Activated naive CD8-positive, alpha-beta T cell (primary cell): ENCODE data around the gene PHF12.

Source experiments
- H3K27ac Mint-ChIP-seq: one replicate; pipeline ENCODE4 v1.8.0; 2021; ENCODE audit warnings: mixed read lengths
- H3K27me3 Mint-ChIP-seq: one replicate; pipeline ENCODE4 v1.8.0; 2021; ENCODE audit warnings: mixed read lengths
- H3K36me3 Mint-ChIP-seq: one replicate; pipeline ENCODE4 v1.8.0; 2021; ENCODE audit warnings: mixed read lengths
- H3K4me1 Mint-ChIP-seq: one replicate; pipeline ENCODE4 v1.8.0; 2021; ENCODE audit warnings: low read depth, mixed read lengths
- H3K4me3 Mint-ChIP-seq: one replicate; pipeline ENCODE4 v1.8.0; 2021; ENCODE audit warnings: mild to moderate bottlenecking, mixed read lengths
- H3K9me3 Mint-ChIP-seq: one replicate; pipeline ENCODE4 v1.8.0; 2021; ENCODE audit warnings: low read depth, mixed read lengths

The PHF12 gene

GRCh38 chr17:28865946-28866752 lies 85.2 kb downstream of the PHF12 start:
- Mint-ChIP-seq H3K27ac (no peak overlapping the region), H3K27me3 (no peaks in the 10 kb centered on the region), H3K9me3 (no peaks in the 10 kb centered on the region), H3K4me1 (peaks cover 3% of the 10 kb centered on the region), H3K36me3 (peaks cover 2% of the 10 kb centered on the region), H3K4me3 (no peak overlapping the region)

- Mint-ChIP-seq H3K4me3 (no peak overlapping the region), H3K36me3 (no peaks in the 10 kb centered on the region), H3K4me1 (no peaks in the 10 kb centered on the region), H3K9me3 (no peaks in the 10 kb centered on the region), H3K27me3 (no peaks in the 10 kb centered on the region), H3K27ac (no peak overlapping the region)
Observed at GRCh38 chr17:28864991-28865849, 86.1 kb downstream of the PHF12 start.

DNA sequence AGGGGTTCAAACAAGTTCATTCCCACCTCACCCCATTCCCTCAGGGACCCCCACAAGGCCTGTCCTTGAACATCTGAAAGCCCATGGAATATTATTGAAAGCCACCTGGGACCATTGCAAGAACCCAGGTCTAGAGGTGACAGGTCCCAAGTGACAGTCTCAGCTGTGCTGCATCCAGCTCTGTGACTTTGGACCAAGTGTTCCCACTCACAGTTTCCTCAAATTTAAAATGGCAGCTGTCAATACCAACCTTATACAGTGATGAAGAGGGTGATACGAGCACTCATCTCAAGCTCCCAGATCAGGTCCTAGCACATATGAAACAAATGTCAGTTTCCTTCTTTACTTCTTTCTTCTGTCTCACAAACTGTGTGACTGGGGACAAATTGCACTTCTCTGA lies 87.4 kb downstream of the PHF12 start:
- H3K36me3 Mint-ChIP-seq = no peaks in the 10 kb centered on the region
- no peaks in the 10 kb centered on the region for H3K9me3 Mint-ChIP-seq

GRCh38 chr17:28862561-28862960 lies 88.8 kb downstream of the PHF12 start:
- Mint-ChIP-seq H3K4me3 (no peak overlapping the region), H3K36me3 (peaks cover 2% of the 10 kb centered on the region), H3K27me3 (no peaks in the 10 kb centered on the region), H3K27ac (no peak overlapping the region), H3K4me1 (peaks cover 8% of the 10 kb centered on the region), H3K9me3 (no peaks in the 10 kb centered on the region)

More for the DNA sequence above, 87.4 kb downstream of the PHF12 start:
- Mint-ChIP-seq H3K4me1 (no peaks in the 10 kb centered on the region), H3K27ac (no peak overlapping the region), H3K4me3 (no peak overlapping the region), H3K27me3 (no peaks in the 10 kb centered on the region)

DNA sequence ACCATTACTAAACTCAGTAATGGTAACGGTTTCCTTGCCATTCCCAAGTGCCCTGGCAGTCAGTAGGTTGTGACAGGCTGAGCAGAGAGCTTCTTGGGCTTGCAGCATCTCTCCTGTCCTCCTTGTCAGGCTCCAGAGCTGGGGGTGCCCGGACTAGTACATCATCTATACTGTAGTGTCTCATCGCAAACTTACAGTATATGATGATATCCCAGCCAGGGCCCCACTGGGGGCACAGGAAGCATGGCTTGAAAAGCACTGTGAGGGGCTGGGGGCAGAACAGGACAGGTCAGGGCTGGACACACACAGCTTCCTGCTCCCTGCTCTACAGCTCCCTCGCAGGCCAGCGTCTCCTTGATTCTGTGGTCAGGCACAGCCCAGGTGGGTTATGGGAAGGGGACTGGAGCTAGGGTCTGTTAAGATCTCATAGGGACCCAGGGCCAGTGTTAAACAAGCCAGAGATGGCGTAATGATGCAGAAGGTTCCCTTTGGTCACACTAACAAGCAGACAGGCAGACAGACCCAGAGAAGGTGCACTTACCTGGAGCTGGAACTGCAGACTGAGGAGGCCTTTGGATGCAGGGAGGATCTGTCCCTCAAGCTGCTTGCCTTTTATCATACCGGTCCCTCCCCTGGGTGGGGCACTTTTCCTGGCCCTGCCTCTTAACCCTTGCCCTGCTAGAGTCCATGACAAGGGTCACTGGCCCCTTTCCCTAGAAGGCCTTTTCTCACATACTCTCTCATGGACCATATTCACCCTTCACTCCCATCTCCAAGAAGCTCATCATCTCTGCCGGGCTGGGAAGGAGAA lies 89.7 kb downstream of the PHF12 start:
- Mint-ChIP-seq H3K4me1 (peaks cover 8% of the 10 kb centered on the region), H3K27me3 (no peaks in the 10 kb centered on the region), H3K4me3 (no peak overlapping the region), H3K36me3 (peaks cover 2% of the 10 kb centered on the region), H3K27ac (no peak overlapping the region), H3K9me3 (no peaks in the 10 kb centered on the region)

- Mint-ChIP-seq H3K4me3 (no peak overlapping the region), H3K4me1 (peaks cover 8% of the 10 kb centered on the region), H3K36me3 (peaks cover 2% of the 10 kb centered on the region), H3K27me3 (no peaks in the 10 kb centered on the region), H3K27ac (no peak overlapping the region), H3K9me3 (no peaks in the 10 kb centered on the region)
Observed at GRCh38 chr17:28860363-28860808, 90.9 kb downstream of the PHF12 start.

- no peaks in the 10 kb centered on the region for H3K9me3 Mint-ChIP-seq
- H3K27me3 Mint-ChIP-seq = no peaks in the 10 kb centered on the region
- H3K4me1 Mint-ChIP-seq = peaks cover 15% of the 10 kb centered on the region
- peak overlapping the region; percentile 34 for H3K27ac Mint-ChIP-seq
- peaks cover 2% of the 10 kb centered on the region for H3K36me3 Mint-ChIP-seq
- no peak overlapping the region for H3K4me3 Mint-ChIP-seq
Observed at GRCh38 chr17:28858801-28859355, 92.4 kb downstream of the PHF12 start.

DNA sequence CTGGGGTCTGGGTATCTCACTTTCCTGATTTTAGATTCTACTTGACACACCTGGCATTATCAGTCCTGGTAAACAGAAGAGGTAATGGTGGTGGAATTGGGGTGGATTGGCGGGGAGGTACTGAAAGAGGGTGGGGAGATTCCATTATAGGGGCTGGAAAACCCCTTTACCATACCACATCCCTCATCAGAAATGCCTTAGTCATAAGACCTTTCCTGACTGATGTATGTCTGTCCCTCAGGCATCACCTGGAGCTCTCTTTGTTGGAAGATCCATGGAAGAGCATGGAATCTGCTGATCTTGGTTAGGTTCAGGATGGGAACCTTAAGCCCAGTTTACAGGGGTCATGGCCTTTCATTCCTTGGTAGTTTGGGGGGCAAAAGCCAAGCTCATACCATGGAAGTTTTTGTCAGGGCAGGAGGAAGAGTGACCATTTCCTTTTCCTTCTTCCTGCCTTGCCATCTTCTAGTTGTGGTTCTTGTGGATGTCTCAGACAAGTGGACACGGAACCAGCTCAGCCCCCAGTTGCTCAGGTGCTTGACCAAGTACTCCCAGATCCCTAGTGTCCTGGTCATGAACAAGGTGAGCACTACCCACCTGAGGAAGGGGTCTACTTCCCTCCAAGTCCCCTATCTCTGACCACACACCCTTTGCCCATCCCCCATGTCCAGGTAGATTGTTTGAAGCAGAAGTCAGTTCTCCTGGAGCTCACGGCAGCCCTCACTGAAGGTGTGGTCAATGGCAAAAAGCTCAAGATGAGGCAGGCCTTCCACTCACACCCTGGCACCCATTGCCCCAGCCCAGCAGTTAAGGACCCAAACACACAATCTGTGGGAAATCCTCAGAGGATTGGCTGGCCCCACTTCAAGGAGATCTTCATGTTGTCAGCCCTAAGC lies 93.2 kb downstream of the PHF12 start:
- peaks cover 17% of the 10 kb centered on the region for H3K4me1 Mint-ChIP-seq
- peak overlapping the region; percentile 80 for H3K27ac Mint-ChIP-seq
- peaks cover 2% of the 10 kb centered on the region for H3K36me3 Mint-ChIP-seq
- H3K4me3 Mint-ChIP-seq = peak overlapping the region; percentile 46
- H3K27me3 Mint-ChIP-seq = no peaks in the 10 kb centered on the region
- no peaks in the 10 kb centered on the region for H3K9me3 Mint-ChIP-seq

- Mint-ChIP-seq H3K27me3 (no peaks in the 10 kb centered on the region), H3K27ac (no peak overlapping the region), H3K4me3 (peak overlapping the region; percentile 91), H3K4me1 (peaks cover 17% of the 10 kb centered on the region), H3K36me3 (peaks cover 2% of the 10 kb centered on the region), H3K9me3 (no peaks in the 10 kb centered on the region)
Observed at GRCh38 chr17:28856028-28856574, 95.2 kb downstream of the PHF12 start.

GRCh38 chr17:28855336-28855679 lies 96.0 kb downstream of the PHF12 start:
- peaks cover 17% of the 10 kb centered on the region for H3K4me1 Mint-ChIP-seq
- peak overlapping the region; percentile 94 for H3K27ac Mint-ChIP-seq
- H3K9me3 Mint-ChIP-seq = no peaks in the 10 kb centered on the region
- no peaks in the 10 kb centered on the region for H3K27me3 Mint-ChIP-seq
- peaks cover 2% of the 10 kb centered on the region for H3K36me3 Mint-ChIP-seq
- peak overlapping the region; percentile 91 for H3K4me3 Mint-ChIP-seq
